ENCODE results near the gene MTR.

The MTR gene

DNA sequence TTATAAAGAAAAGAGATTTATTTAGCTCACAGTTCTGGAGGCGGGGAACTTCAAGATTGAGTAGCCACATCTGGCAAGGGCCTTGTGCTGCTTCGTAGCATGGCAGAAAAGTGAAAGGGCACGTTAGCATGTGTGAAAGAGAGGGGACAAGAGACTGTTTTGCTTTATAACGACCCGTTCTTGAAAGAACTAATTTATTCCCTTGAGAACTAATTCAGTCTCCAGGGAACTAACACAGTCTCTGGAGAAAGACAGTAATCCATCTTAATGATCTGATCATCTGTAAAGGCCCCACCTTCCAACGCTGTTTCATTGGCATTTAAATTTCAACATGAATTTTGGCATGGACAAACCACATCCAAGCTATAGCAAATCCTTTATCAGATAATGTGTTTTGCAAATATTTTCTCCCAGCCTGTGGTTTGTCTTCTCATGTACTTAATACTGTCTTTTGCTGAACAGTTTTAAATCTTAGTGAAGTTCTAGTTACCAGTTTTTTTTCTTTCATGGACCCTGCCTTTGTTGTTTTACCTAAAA is 26.1 kb downstream of the MTR start:
- in situ Hi-C loops (cut with MboI; ENCODE audit: low pct_unique_long_range_greater_than_20kb, low sequenced_read_pairs), result no loop called here
- no peak for DNase-seq

DNA sequence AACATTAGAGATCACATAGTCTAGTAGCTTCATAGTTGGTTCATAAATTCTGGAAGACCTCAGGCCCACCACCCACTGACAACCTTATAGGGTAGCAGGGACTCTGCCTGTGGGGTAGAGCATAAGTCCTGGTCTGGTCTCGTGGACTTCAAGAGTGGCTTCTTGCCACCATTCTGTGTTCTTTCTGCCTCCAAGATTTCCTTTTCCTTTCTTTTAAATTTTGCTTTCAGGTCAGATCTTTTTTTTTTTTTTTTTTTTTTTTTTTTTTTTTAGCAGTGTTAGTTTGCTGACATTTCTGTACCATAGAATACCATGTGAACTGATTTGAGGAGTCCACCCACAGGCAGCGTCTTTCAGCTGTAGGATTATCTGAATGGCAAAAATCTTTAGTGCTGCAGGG is 28.5 kb downstream of the MTR start:
- no peak for DNase-seq
- in situ Hi-C loops (cut with MboI; ENCODE audit: low pct_unique_long_range_greater_than_20kb, low sequenced_read_pairs), result no loop called here

GRCh38 chr1:236829085-236829484 is 34.0 kb downstream of the MTR start:
- DNase-seq, result no peak
- in situ Hi-C loops (cut with MboI; ENCODE audit: low pct_unique_long_range_greater_than_20kb, low sequenced_read_pairs), result no loop called here

GRCh38 chr1:236830116-236830515 is 35.0 kb downstream of the MTR start:
- in situ Hi-C loops (cut with MboI; ENCODE audit: low pct_unique_long_range_greater_than_20kb, low sequenced_read_pairs), result no loop called here
- no peak for DNase-seq

DNA sequence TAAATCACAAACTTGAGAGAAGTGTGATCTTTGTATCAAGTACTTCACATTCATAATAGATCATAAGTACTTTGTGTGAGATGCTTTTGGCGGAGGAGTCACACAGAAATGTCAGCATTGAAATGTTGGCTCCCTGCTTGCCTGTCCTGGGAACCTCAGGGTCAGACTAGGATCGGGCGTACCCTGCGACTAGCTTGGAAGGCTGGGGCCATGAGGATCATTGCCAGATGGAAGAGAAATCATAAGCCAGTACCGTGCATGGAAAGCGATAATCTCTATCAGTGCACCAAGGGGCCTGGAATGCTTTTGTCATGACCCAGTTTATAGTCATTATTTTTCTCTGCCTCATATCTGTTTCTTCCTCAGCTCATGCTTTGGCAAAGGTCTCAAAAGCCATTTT is 35.5 kb downstream of the MTR start:
- no peak for DNase-seq
- in situ Hi-C loops (cut with MboI; ENCODE audit: low pct_unique_long_range_greater_than_20kb, low sequenced_read_pairs), result no loop called here

- DNase-seq, result no peak
- in situ Hi-C loops (cut with MboI; ENCODE audit: low pct_unique_long_range_greater_than_20kb, low sequenced_read_pairs), result no loop called here
Observed at GRCh38 chr1:236833575-236833974, 38.5 kb downstream of the MTR start.

DNA sequence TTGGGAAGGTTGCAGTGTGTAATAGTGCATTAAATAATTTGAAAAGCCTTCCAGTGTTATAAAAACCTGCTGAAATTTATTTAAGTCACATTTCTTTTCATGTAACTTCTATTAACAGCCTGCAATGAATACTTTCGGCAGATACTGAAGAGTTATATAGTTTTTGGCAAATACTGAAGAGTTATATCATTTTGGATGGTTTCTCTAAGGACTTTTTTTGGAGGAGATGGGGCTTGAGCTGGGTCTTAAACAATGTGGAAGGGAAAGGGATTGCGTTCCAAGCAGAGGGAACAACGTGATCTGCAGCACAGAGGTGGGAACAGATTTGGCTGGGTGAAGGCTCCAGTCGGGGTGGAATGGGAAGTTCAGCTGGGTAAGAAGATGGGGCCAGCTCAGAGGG is 39.8 kb downstream of the MTR start:
- in situ Hi-C loops (cut with MboI; ENCODE audit: low pct_unique_long_range_greater_than_20kb, low sequenced_read_pairs), result no loop called here
- no peak for DNase-seq

DNA sequence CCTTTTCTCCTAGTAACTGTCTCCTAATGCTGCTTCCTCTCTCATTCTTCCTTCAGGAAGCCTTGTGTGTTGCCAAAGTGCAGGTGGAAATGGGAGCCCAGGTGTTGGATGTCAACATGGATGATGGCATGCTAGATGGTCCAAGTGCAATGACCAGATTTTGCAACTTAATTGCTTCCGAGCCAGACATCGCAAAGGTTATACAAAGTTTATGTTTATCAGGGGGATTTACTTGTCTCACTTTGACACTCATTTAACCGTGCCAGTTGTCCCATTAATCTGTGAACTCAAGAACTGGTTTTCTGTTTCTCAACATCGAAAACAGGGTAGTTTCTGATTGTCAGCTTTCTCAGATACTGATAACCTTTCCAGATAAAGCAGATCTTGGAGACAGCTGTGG is 40.4 kb downstream of the MTR start:
- in situ Hi-C loops (cut with MboI; ENCODE audit: low pct_unique_long_range_greater_than_20kb, low sequenced_read_pairs), result no loop called here
- no peak for DNase-seq

DNA sequence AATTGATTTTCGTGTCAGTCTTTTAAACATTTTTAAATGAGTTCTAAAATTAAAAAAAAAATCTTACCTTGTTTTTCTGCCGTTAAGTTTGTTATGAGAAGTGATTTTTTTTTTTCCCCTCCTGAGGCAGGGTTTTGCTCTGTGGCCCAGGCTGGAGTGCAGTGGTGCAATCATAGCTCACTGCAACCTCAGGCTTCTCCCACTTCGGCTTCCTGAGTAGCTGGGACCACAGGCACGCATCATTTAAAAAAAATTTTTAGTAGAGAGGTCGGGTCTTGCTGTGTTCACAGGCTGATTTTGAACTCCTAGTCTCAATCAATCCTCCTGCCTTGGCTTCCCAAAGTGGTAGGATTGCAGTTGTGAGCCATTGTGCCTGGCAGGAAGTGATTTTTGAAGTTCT is 41.1 kb downstream of the MTR start:
- DNase-seq, result peak; percentile 24
- in situ Hi-C loops (cut with MboI; ENCODE audit: low pct_unique_long_range_greater_than_20kb, low sequenced_read_pairs), result no loop called here

DNA sequence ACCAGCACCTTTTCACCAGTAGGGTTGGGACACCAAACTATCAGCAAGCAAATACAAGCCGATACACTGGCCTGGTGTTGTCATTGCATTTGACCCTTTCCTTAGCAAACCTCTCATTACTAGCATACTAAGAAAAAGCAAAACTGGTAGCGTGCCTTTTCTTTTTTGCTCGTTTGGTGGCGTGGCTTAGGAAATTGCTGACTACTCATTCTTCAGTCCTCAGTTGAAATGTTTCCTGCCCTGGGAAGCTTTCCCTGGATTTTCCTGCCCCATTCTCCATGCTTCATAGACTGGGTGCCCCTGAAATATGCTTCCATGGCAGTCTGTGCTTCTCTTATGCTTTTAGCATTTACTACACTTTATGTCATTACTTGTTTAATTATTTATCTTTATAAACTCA is 42.0 kb downstream of the MTR start:
- in situ Hi-C loops (cut with MboI; ENCODE audit: low pct_unique_long_range_greater_than_20kb, low sequenced_read_pairs), result no loop called here

DNA sequence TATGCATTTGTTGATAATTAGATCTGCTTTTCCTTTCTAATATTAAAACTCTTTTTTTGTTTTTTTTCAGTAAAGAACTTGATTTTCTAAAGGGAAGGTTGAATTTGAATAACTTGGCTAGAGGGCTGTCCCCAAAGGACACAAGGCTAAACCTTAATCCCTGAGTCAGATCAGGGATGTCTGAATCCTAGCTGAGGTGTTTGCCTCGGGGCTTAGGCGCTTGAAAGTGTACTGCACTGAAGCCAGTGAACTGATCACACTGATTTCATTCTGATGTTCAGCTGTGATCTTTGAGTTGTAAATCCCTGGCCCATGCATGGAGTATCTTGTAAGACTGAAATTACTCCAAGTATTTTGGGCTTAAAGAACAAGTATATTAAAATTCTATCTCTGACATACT is 42.8 kb downstream of the MTR start:
- in situ Hi-C loops (cut with MboI; ENCODE audit: low pct_unique_long_range_greater_than_20kb, low sequenced_read_pairs), result no loop called here
- no peak for DNase-seq

More for the DNA sequence above, 42.0 kb downstream of the MTR start:
- DNase-seq, result no peak

GRCh38 chr1:236841341-236841740 is 46.2 kb downstream of the MTR start:
- in situ Hi-C loops (cut with MboI; ENCODE audit: low pct_unique_long_range_greater_than_20kb, low sequenced_read_pairs), result no loop called here
- DNase-seq, result no peak

DNA sequence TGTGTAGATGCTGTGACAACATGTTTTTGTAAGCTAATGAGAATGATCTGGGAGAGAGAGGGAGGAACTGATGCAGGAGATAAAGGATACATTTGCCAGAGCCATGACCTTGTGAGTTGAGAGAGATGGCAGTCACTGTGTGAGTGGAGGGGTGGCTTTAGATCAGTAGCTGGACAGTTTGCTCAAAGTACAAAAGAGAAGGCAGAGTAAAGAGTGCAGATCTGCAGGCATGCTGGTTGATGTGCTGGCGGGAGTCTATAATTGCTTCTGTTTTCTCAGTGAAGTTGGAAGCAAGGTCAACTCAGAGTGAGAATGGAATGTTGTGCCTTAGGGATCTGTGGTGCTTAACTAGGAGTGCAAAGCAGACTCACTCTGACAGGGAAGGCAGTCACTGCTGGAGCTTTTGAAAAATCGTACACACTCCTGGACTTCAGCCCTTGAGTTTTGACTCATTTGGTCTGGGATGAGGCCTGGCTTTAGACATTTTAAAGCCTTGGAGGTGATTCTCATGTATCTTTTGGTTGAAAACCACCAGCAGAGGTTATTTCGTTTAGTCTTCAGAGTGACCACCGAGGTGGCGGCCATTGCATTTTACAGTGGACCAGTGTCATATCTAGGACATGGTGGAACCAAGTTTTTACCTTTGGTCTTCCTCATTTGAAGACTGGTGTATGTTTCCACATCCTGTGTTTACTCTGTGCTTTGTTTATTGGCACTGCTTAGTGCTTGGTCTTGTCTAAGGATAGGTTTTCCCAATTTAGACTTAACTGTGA is 49.6 kb downstream of the MTR start:
- DNase-seq, result no peak
- in situ Hi-C loops (cut with MboI; ENCODE audit: low pct_unique_long_range_greater_than_20kb, low sequenced_read_pairs), result no loop called here

GRCh38 chr1:236845830-236846229 is 50.7 kb downstream of the MTR start:
- in situ Hi-C loops (cut with MboI; ENCODE audit: low pct_unique_long_range_greater_than_20kb, low sequenced_read_pairs), result no loop called here
- no peak for DNase-seq

- DNase-seq, result peak; percentile 43
- in situ Hi-C loops (cut with MboI; ENCODE audit: low pct_unique_long_range_greater_than_20kb, low sequenced_read_pairs), result no loop called here
Observed at GRCh38 chr1:236848274-236848923, 53.3 kb downstream of the MTR start.

- in situ Hi-C loops (cut with MboI; ENCODE audit: low pct_unique_long_range_greater_than_20kb, low sequenced_read_pairs), result no loop called here
- DNase-seq, result no peak
Observed at GRCh38 chr1:236850077-236850979, 55.2 kb downstream of the MTR start.

DNA sequence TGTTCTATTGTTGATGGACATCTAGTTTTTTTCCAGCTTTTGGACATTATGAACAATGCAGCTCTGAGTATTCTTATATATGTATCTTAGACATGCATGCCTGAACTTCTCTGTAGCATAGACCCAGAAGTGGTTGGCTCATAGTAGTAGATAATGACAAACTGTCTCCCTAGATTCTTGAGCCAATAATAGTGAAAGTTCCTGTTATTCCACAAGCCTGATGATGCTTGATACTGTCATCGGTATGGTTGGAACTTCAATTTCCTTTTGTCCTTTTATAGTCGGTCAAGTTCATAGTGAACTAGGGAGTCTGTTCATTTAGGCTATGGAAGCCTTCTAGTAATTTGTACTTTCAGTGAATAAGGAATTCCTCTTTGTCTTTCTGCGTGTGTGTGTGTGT is 56.8 kb downstream of the MTR start:
- no peak for DNase-seq
- in situ Hi-C loops (cut with MboI; ENCODE audit: low pct_unique_long_range_greater_than_20kb, low sequenced_read_pairs), result no loop called here

DNA sequence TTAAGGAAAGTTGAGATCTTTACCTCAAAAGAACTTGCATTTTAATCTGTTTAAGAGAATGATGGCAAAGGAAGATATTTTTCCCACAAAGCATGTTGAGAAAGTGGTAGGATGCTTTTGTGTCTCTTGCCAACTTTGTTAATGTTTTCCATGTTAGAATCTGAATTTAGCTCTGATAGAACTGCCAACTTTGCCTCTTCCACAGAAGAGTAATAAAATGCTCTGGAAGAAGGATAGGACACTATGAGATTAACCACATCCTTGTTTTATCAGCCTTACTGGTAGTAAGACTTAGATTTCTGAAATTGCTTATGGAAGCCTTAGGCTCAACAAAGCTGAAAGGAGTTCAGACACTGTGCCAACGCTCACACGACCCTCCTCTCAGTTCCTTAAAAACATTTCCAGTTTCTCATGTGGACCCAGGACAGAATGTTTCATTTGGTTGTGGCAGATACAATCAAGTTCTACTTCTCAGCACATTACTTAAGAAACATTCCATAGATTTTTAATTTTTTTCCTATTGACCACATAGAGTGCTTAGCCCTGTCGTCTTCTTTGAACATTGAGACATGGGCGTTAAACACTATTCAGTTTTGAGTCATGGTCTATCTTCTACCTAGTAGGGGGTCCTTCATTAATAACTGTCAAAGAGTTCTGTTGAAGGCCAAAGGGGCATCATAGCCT is 59.0 kb downstream of the MTR start:
- DNase-seq, result no peak
- in situ Hi-C loops (cut with MboI; ENCODE audit: low pct_unique_long_range_greater_than_20kb, low sequenced_read_pairs), result no loop called here

GRCh38 chr1:236854605-236854983 is 59.5 kb downstream of the MTR start:
- no peak for DNase-seq
- in situ Hi-C loops (cut with MboI; ENCODE audit: low pct_unique_long_range_greater_than_20kb, low sequenced_read_pairs), result no loop called here
